ENCODE measurements around the gene PTH1R. TPM values are rescaled to one million over a fixed set of nuclear protein-coding genes. Genes with fewer than 3 reads are reported as not detected.
A peak's percentile ranks its signal among the peaks of the same experiment; 100 is the strongest.

PTH1R gene
- 0.19 and 0.85 TPM in 2 replicates for total RNA-seq

GRCh38 chr3:46877406-46878125 is at the start of gene PTH1R:
PTH1R (plus strand) TSS chr3:46877721; CDS start chr3:46883560, 5,839 bp downstream.
- DNase-seq: no peak

DNA sequence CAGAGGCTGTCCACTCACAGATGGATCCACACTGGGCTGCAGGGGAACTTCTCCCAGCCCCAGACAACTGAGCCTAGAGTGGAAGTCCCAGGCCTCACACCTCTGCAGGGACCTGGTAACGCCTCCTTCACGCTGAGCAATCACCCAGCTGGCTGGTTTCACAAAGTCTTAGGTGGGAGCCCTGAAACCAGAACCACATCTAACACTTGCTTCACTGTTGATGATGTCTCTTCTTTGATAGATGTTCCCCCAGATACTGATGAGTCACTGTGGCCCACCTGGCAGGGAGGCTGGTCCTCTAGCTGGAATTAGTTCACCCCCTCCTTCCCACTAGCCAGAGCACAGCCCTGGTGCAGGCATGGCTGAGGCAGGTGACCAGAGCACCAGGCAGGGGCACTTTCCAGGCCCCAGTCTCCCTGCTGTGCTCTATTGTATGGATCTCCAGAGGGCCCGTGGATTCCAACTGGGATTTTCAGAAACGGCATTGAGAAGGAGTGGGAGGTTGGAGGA is 47.8 kb upstream of the PTH1R start:
- DNase-seq: no peak

- no peak for DNase-seq
Measured at GRCh38 chr3:46830801-46831200, 46.7 kb upstream of the PTH1R start.

DNA sequence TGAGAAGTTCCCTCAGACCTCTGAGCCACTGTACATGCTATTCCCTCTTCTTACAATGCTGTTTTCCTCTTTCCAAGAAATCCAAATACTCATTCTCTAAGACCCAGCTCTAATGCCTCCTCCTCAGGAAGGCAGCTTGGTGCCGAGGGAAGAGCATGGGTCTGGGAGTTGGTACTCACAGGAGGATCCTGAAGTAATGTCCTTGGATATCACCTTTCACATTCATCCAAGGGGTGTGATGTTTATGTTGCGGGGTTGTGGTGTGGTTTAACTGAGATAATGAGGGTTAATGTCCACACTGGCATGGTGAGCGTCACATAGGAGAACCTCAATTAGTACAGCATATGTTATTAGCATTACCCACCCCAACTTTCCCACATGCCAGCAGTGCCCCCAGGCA is 46.2 kb upstream of the PTH1R start:
- DNase-seq: no peak

DNA sequence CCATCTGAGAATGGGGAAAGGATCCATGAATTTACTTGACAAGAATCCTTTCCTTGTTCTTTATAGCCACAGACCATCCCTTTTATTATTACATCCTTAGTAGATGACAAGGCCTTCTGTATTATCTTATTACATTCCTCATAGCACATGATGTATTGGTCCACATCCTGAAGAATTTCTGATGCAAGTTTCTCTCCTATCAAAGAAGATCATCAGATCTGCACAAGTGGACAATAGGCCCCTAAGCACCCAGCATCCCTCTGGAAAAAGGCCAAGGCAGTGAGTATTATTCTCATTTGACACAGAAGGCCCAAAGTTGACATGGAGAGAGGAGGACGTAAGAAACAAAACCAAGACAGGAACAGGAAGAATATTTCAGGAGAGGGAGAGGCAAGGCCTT is 45.7 kb upstream of the PTH1R start:
- DNase-seq: no peak

DNA sequence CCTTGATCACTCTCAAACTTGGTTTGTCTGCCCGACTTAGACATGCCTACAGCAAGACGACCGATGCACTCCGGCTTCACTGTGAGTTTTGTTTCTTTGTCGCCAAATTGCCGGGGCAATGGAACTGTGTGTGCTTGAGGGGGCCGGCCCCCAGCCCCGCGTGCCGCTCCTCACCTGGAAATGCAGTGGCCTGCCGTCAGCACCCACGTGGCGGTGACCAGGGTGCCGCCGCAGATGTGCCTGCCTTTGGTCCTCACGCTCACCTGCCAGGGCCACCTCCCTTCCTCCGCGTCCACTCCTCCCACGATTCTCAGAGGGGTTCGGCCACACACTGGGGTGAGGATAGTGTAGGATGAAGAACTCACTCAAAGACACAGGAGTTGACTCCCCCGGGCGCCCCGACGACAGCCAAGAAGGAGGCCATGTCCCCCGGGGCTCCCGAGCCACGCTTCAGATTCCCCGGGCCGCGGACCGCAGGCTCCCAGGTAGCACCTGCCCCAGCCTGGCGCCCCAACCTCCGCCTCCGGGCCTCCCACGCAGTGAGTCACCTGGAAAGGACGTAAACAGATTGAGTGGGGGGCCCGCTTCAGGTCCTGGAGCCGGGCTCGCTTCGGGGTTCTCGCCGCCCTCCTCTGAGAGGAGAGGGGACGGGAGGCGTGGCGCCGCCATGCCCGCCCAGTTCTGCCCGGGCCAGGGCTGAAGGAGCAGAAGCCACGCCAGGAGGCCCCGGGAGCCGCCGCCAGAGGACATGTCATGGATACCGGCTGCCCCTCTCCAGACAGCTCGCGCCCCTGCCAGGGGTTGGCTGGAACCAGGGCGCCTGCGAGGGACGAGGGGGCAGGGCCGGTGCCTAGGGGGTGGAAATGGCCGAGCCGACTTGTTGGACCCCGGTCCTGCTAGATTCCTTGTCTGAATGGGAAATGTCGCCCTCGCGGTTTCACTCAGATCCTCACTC is 43.9 kb upstream of the PTH1R start:
- DNase-seq: no peak

DNA sequence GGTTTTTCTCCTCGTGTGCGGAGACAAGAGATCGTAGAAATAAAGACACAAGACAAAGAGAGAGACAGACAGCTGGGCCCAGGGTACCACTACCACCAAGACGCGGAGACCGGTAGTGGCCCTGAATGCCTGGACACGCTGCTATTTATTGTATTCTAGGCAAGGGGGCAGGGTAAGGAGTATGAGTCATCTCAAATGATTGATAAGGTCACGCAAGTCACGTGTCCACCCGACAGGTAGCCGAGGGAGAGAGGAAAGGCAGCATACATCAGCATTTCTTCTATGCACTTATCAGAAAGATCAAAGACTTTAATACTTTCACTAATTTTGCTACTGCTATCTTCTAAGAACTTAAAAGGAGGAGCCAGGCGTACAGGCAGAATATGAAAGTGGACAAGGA is 42.5 kb upstream of the PTH1R start:
- DNase-seq: no peak

GRCh38 chr3:46835491-46835890 is 42.0 kb upstream of the PTH1R start:
- DNase-seq: no peak

GRCh38 chr3:46838301-46838700 is 39.2 kb upstream of the PTH1R start:
- no peak for DNase-seq

DNA sequence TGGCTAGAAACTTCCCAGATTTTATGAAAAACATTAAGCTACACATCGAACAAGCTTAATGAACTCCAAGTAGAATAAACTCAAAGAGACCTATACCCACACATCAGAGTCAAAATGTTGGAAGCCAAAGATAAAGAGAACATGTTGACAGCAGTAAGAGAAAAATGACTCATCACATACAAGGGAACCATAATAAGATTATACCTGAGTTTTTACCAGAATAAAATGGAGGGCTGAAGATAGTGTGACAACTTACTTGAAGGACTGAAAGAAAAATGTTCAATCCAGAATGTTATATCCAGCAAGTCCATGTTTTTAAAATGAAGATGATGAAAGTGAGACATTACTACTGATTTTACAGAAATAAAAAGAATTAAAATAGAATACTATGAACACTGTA is 37.0 kb upstream of the PTH1R start:
- DNase-seq: no peak

DNA sequence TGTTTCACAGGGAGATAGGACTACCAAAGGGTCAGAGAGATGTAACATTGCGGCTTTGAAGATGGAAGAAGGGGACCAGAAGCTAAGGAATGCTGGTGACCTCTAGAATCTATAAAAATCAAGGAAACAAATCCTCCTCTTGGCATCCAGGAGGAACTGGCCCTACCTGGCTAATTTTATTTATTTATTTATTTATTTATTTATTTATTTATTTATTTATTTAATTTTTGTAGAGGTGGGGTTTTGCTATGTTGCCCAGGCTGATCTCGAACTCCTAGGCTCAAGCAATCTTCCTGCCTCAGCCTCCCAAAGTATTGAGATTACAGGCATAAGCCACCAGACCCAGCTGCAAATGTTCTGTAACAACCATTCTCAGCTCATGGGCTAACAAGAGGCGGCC is 34.0 kb upstream of the PTH1R start:
- no peak for DNase-seq

- DNase-seq: no peak
Measured at GRCh38 chr3:46844397-46844796, 33.1 kb upstream of the PTH1R start.

GRCh38 chr3:46844881-46845312 is 32.6 kb upstream of the PTH1R start:
- no peak for DNase-seq

GRCh38 chr3:46845397-46845859 is 32.1 kb upstream of the PTH1R start:
- DNase-seq: peak; percentile 42

GRCh38 chr3:46845860-46846623 is 31.5 kb upstream of the PTH1R start:
- DNase-seq: peak; percentile 63

DNA sequence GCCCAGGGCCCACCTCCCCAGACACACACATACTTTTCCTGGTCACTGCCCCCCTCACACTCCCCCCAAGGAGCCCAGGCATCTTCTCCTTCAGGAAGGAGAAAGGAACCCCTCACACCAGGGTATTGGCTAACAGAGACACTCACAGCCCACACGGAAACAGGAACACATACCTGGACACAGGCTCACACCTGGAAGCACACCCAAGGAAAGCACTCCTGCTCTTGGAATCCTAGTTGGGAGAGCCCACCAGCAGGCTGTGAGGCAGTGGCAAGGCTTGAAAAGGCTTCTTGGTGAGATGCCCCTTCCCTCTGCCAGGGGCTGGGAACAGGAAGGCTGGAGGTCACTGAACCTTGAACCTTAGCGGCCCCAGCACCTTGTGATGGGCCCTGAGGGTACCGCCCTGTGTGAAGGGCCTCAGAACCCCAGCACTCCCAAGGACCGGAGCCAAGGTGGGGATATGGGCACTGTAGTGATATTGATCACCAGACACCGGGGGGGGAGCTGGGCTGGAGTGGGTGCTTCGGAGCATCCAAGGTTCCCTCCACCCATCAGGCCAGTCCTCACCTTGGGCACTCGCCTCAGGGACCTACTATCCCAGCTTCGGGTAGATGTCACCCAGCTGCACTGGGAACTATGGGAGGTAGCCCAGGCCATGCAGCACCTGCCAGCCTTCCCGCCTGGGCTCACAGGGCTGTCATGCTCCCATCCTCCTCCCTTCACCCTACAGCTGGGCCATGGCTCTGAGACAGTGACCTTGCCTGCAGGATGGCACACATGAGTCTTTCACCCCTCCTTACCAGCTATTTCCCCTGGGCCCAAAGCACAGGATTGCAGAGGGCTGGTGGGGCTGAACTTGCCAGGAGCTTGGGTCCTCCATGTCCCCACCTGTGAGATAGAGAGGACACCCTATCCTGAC is 30.6 kb upstream of the PTH1R start:
- no peak for DNase-seq

DNA sequence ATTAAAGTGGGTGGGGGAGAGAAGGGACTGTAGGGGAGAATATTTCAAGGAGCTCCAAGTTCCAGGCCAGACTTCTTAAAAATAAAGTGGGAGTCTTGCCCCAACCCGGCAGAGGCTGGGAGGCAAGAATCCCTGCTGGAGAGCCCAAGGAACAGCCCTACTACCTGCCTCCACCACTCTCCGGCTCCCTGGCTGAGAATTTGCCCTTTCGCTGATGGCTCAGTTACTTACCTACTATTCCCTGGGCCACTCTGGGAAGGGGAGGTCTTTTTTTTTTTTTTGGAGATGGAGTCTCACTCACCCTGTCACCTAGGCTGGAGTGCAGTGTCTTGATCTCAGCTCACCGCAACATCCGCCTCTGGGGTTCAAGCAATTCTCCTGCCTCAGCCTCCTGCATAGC is 29.8 kb upstream of the PTH1R start:
- no peak for DNase-seq

DNA sequence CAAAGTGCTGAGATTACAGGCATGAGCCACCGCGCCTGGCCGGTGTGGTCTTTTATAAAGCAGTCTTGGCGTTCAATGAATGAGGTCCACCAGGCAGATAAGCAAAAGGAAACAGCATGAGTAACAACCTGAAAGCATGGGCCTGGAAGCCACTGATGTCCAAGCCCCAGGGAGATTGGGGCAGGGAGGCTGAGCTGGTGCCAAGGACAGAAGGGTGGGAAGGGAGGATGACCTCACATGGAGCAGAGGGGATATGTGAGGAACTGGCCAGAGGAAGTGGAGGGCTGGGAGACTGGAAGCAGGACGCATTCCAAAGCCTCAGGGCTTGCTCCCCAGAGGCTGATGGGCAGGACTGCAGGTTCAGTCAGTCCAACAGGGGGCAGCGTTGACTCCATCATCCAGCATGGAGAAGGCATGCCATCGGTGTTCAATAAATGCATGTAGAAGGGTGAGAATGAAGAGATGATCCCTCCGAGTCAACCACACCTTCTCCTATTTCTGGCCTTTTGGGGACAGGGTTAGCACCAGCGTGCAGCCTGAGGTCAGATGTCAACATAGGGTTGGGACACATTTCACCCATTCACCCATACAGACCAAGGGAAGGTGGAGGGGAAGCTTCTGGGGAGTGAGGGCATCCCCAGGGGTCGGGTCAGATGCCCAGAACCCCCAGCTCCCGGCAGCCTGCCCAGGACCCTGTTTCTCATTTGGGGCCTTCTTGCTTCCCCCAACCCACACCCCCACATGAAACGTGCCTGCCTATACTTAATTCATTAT is 29.1 kb upstream of the PTH1R start:
- peak; percentile 61 for DNase-seq

- no peak for DNase-seq
Measured at GRCh38 chr3:46849045-46849631, 28.4 kb upstream of the PTH1R start.

Measured in dermis blood vessel endothelial cell (primary cell).